ENCODE measurements around the gene SRD5A1.

Gene SRD5A1

GRCh38 chr5:6676702-6677101 is 43.5 kb downstream of the SRD5A1 start:
- no peak overlapping the region for H3K9ac ChIP-seq (ENCODE audit: low read length)
- no peaks in the 10 kb centered on the region for H3K9me3 ChIP-seq (ENCODE audit: control insufficient read depth, low read length)
- H3K27me3 ChIP-seq (ENCODE audit: control insufficient read depth, insufficient read depth, low read length): no peaks in the 10 kb centered on the region
- no peaks in the 10 kb centered on the region for H3K4me1 ChIP-seq (ENCODE audit: control insufficient read depth, insufficient read depth, low read length)
- H3K4me3 ChIP-seq (ENCODE audit: low read length): no peak overlapping the region
- H3K36me3 ChIP-seq (ENCODE audit: control insufficient read depth, insufficient read depth, low read length): no peaks in the 10 kb centered on the region

- Histone ChIP-seq H3K27me3 (ENCODE audit: control insufficient read depth, insufficient read depth, low read length) (no peaks in the 10 kb centered on the region), H3K4me1 (ENCODE audit: control insufficient read depth, insufficient read depth, low read length) (no peaks in the 10 kb centered on the region), H3K4me3 (ENCODE audit: low read length) (no peak overlapping the region), H3K9ac (ENCODE audit: low read length) (no peak overlapping the region), H3K36me3 (ENCODE audit: control insufficient read depth, insufficient read depth, low read length) (no peaks in the 10 kb centered on the region), H3K9me3 (ENCODE audit: control insufficient read depth, low read length) (no peaks in the 10 kb centered on the region)
Measured at GRCh38 chr5:6678385-6678784, 45.1 kb downstream of the SRD5A1 start.

GRCh38 chr5:6680922-6681321 is 47.7 kb downstream of the SRD5A1 start:
- Histone ChIP-seq H3K27me3 (ENCODE audit: control insufficient read depth, insufficient read depth, low read length) (peaks cover 3% of the 10 kb centered on the region), H3K4me3 (ENCODE audit: low read length) (no peak overlapping the region), H3K9ac (ENCODE audit: low read length) (no peak overlapping the region), H3K36me3 (ENCODE audit: control insufficient read depth, insufficient read depth, low read length) (no peaks in the 10 kb centered on the region), H3K4me1 (ENCODE audit: control insufficient read depth, insufficient read depth, low read length) (no peaks in the 10 kb centered on the region), H3K9me3 (ENCODE audit: control insufficient read depth, low read length) (no peaks in the 10 kb centered on the region)

GRCh38 chr5:6681682-6682081 is 48.4 kb downstream of the SRD5A1 start:
- H3K36me3 ChIP-seq (ENCODE audit: control insufficient read depth, insufficient read depth, low read length): no peaks in the 10 kb centered on the region
- H3K27me3 ChIP-seq (ENCODE audit: control insufficient read depth, insufficient read depth, low read length): peaks cover 3% of the 10 kb centered on the region
- no peak overlapping the region for H3K4me3 ChIP-seq (ENCODE audit: low read length)
- no peaks in the 10 kb centered on the region for H3K4me1 ChIP-seq (ENCODE audit: control insufficient read depth, insufficient read depth, low read length)
- no peaks in the 10 kb centered on the region for H3K9me3 ChIP-seq (ENCODE audit: control insufficient read depth, low read length)
- H3K9ac ChIP-seq (ENCODE audit: low read length): no peak overlapping the region

- no peaks in the 10 kb centered on the region for H3K9me3 ChIP-seq (ENCODE audit: control insufficient read depth, low read length)
- H3K4me1 ChIP-seq (ENCODE audit: control insufficient read depth, insufficient read depth, low read length): peaks cover 3% of the 10 kb centered on the region
- no peaks in the 10 kb centered on the region for H3K36me3 ChIP-seq (ENCODE audit: control insufficient read depth, insufficient read depth, low read length)
- no peak overlapping the region for H3K4me3 ChIP-seq (ENCODE audit: low read length)
- peaks cover 3% of the 10 kb centered on the region for H3K27me3 ChIP-seq (ENCODE audit: control insufficient read depth, insufficient read depth, low read length)
- H3K9ac ChIP-seq (ENCODE audit: low read length): no peak overlapping the region
Measured at GRCh38 chr5:6682239-6682638, 49.0 kb downstream of the SRD5A1 start.

GRCh38 chr5:6683241-6683640 is 50.0 kb downstream of the SRD5A1 start:
- Histone ChIP-seq H3K27me3 (ENCODE audit: control insufficient read depth, insufficient read depth, low read length) (peaks cover 7% of the 10 kb centered on the region), H3K4me1 (ENCODE audit: control insufficient read depth, insufficient read depth, low read length) (peaks cover 6% of the 10 kb centered on the region), H3K4me3 (ENCODE audit: low read length) (no peak overlapping the region), H3K36me3 (ENCODE audit: control insufficient read depth, insufficient read depth, low read length) (no peaks in the 10 kb centered on the region), H3K9me3 (ENCODE audit: control insufficient read depth, low read length) (no peaks in the 10 kb centered on the region), H3K9ac (ENCODE audit: low read length) (no peak overlapping the region)

GRCh38 chr5:6684075-6684474 is 50.8 kb downstream of the SRD5A1 start:
- no peaks in the 10 kb centered on the region for H3K36me3 ChIP-seq (ENCODE audit: control insufficient read depth, insufficient read depth, low read length)
- H3K4me3 ChIP-seq (ENCODE audit: low read length): no peak overlapping the region
- peaks cover 7% of the 10 kb centered on the region for H3K27me3 ChIP-seq (ENCODE audit: control insufficient read depth, insufficient read depth, low read length)
- peaks cover 6% of the 10 kb centered on the region for H3K4me1 ChIP-seq (ENCODE audit: control insufficient read depth, insufficient read depth, low read length)
- H3K9ac ChIP-seq (ENCODE audit: low read length): no peak overlapping the region
- no peaks in the 10 kb centered on the region for H3K9me3 ChIP-seq (ENCODE audit: control insufficient read depth, low read length)

GRCh38 chr5:6686501-6686900 is 53.3 kb downstream of the SRD5A1 start:
- Histone ChIP-seq H3K9me3 (ENCODE audit: control insufficient read depth, low read length) (no peaks in the 10 kb centered on the region), H3K36me3 (ENCODE audit: control insufficient read depth, insufficient read depth, low read length) (no peaks in the 10 kb centered on the region), H3K9ac (ENCODE audit: low read length) (no peak overlapping the region), H3K4me3 (ENCODE audit: low read length) (no peak overlapping the region), H3K27me3 (ENCODE audit: control insufficient read depth, insufficient read depth, low read length) (peaks cover 7% of the 10 kb centered on the region), H3K4me1 (ENCODE audit: control insufficient read depth, insufficient read depth, low read length) (peaks cover 6% of the 10 kb centered on the region)

GRCh38 chr5:6686915-6687409 is 53.7 kb downstream of the SRD5A1 start:
- Histone ChIP-seq H3K9me3 (ENCODE audit: control insufficient read depth, low read length) (no peaks in the 10 kb centered on the region), H3K27me3 (ENCODE audit: control insufficient read depth, insufficient read depth, low read length) (peaks cover 7% of the 10 kb centered on the region), H3K4me1 (ENCODE audit: control insufficient read depth, insufficient read depth, low read length) (peaks cover 6% of the 10 kb centered on the region), H3K4me3 (ENCODE audit: low read length) (peak overlapping the region; percentile 12), H3K36me3 (ENCODE audit: control insufficient read depth, insufficient read depth, low read length) (no peaks in the 10 kb centered on the region), H3K9ac (ENCODE audit: low read length) (no peak overlapping the region)

- Histone ChIP-seq H3K27me3 (ENCODE audit: control insufficient read depth, insufficient read depth, low read length) (peaks cover 7% of the 10 kb centered on the region), H3K4me1 (ENCODE audit: control insufficient read depth, insufficient read depth, low read length) (peaks cover 6% of the 10 kb centered on the region), H3K36me3 (ENCODE audit: control insufficient read depth, insufficient read depth, low read length) (no peaks in the 10 kb centered on the region), H3K4me3 (ENCODE audit: low read length) (no peak overlapping the region), H3K9ac (ENCODE audit: low read length) (no peak overlapping the region), H3K9me3 (ENCODE audit: control insufficient read depth, low read length) (no peaks in the 10 kb centered on the region)
Measured at GRCh38 chr5:6687505-6687904, 54.3 kb downstream of the SRD5A1 start.

GRCh38 chr5:6692906-6693305 is 59.7 kb downstream of the SRD5A1 start:
- Histone ChIP-seq H3K4me3 (ENCODE audit: low read length) (no peak overlapping the region), H3K36me3 (ENCODE audit: control insufficient read depth, insufficient read depth, low read length) (no peaks in the 10 kb centered on the region), H3K9me3 (ENCODE audit: control insufficient read depth, low read length) (no peaks in the 10 kb centered on the region), H3K4me1 (ENCODE audit: control insufficient read depth, insufficient read depth, low read length) (no peaks in the 10 kb centered on the region), H3K27me3 (ENCODE audit: control insufficient read depth, insufficient read depth, low read length) (no peaks in the 10 kb centered on the region), H3K9ac (ENCODE audit: low read length) (no peak overlapping the region)

GRCh38 chr5:6698696-6699095 is 65.5 kb downstream of the SRD5A1 start:
- Histone ChIP-seq H3K9ac (ENCODE audit: low read length) (no peak overlapping the region), H3K36me3 (ENCODE audit: control insufficient read depth, insufficient read depth, low read length) (no peaks in the 10 kb centered on the region), H3K27me3 (ENCODE audit: control insufficient read depth, insufficient read depth, low read length) (peaks cover 3% of the 10 kb centered on the region), H3K4me1 (ENCODE audit: control insufficient read depth, insufficient read depth, low read length) (peaks cover 11% of the 10 kb centered on the region), H3K9me3 (ENCODE audit: control insufficient read depth, low read length) (no peaks in the 10 kb centered on the region), H3K4me3 (ENCODE audit: low read length) (no peak overlapping the region)

GRCh38 chr5:6699357-6699756 is 66.1 kb downstream of the SRD5A1 start:
- no peaks in the 10 kb centered on the region for H3K9me3 ChIP-seq (ENCODE audit: control insufficient read depth, low read length)
- no peak overlapping the region for H3K4me3 ChIP-seq (ENCODE audit: low read length)
- no peaks in the 10 kb centered on the region for H3K36me3 ChIP-seq (ENCODE audit: control insufficient read depth, insufficient read depth, low read length)
- H3K9ac ChIP-seq (ENCODE audit: low read length): no peak overlapping the region
- peaks cover 3% of the 10 kb centered on the region for H3K27me3 ChIP-seq (ENCODE audit: control insufficient read depth, insufficient read depth, low read length)
- H3K4me1 ChIP-seq (ENCODE audit: control insufficient read depth, insufficient read depth, low read length): peaks cover 11% of the 10 kb centered on the region

Data from mucosa of stomach (tissue), 1 donor.